SK-N-SH (cell line): ENCODE data around the gene TSGA10IP.

Source experiments
- FOXM1 ChIP-seq: IDR thresholded peaks from 2 replicates; pipeline ENCODE4 v1.4.0; 2012; ENCODE audit warnings: low read depth, mild to moderate bottlenecking
- NFIC ChIP-seq: IDR thresholded peaks from 2 replicates; pipeline ENCODE4 v1.4.0; 2012; ENCODE audit warnings: borderline replicate concordance

GRCh38 chr11:65981972-65982823, 36.9 kb downstream of the TSGA10IP start:
- TF ChIP-seq FOXM1 (no peak), NFIC (no peak)
